ENCODE results near the gene MGST1. TPM values are rescaled to one million over a fixed set of nuclear protein-coding genes. Genes with fewer than 3 reads are reported as not detected.

The MGST1 gene
- total RNA-seq, 8 experiments from 2014 or later: 14.1 to 345 (median 21.9) TPM

- no peak overlapping the region for H3K27ac ChIP-seq
- in situ Hi-C loops (cut with MboI; ENCODE audit: low pct_unique_long_range_greater_than_20kb in 2 of 9, low sequenced_read_pairs in 9 of 9, unreplicated experiment in 9 of 9): no loop called here
- ATAC-seq (replicated peaks in 6 of 8): peak in 3 of 8 experiments; percentile 24 to 38 (median 38)
- H3K4me1 ChIP-seq (replicated peaks in 1 of 2): no peaks in the 10 kb centered on the region
- no peak overlapping the region for H3K4me3 ChIP-seq
- WGBS, 10 experiments: 40 to 100% (median 92%) methylated on average over 1 to 2 of the region's 2 CpGs; no CpG with 5 or more reads in 1 of the 10 experiments
These were observed 17.9 kb upstream of the MGST1 start for GRCh38 chr12:16329594-16329993.

- 36 to 100% (median 79%) methylated on average over 1 to 4 of the region's 4 CpGs; no CpG with 5 or more reads in 1 of the 10 experiments for WGBS, 10 experiments
- peak in 1 of 8 experiments; percentile 70 for ATAC-seq (replicated peaks in 6 of 8)
- in situ Hi-C loops (cut with MboI; ENCODE audit: low pct_unique_long_range_greater_than_20kb in 2 of 9, low sequenced_read_pairs in 9 of 9, unreplicated experiment in 9 of 9): no loop called here
- H3K4me3 ChIP-seq: no peak overlapping the region
- H3K4me1 ChIP-seq (replicated peaks in 1 of 2): no peaks in the 10 kb centered on the region
- no peak overlapping the region for H3K27ac ChIP-seq
These were observed 16.9 kb upstream of the MGST1 start for GRCh38 chr12:16330560-16330959.

GRCh38 chr12:16331998-16332397 is 15.4 kb upstream of the MGST1 start:
- H3K27ac ChIP-seq: no peak overlapping the region
- H3K4me1 ChIP-seq (replicated peaks in 1 of 2): no peaks in the 10 kb centered on the region
- no peak for ATAC-seq (replicated peaks in 6 of 8)
- in situ Hi-C loops (cut with MboI; ENCODE audit: low pct_unique_long_range_greater_than_20kb in 2 of 9, low sequenced_read_pairs in 9 of 9, unreplicated experiment in 9 of 9): no loop called here
- WGBS, 10 experiments: 0 to 100% (median 88%) methylated on average over 1 to 2 of the region's 2 CpGs; no CpG with 5 or more reads in 2 of the 10 experiments
- H3K4me3 ChIP-seq: no peak overlapping the region

GRCh38 chr12:16335838-16336237 is 11.6 kb upstream of the MGST1 start:
- H3K27ac ChIP-seq: no peak overlapping the region
- no peak overlapping the region for H3K4me3 ChIP-seq
- WGBS, 10 experiments: 17 to 100% (median 82%) methylated on average over 1 to 4 of the region's 4 CpGs; no CpG with 5 or more reads in 1 of the 10 experiments
- ATAC-seq (replicated peaks in 6 of 8): no peak
- peaks cover 0 to 2% of the 10 kb centered on the region in 2 donors for H3K4me1 ChIP-seq (replicated peaks in 1 of 2)
- in situ Hi-C loops (cut with MboI; ENCODE audit: low pct_unique_long_range_greater_than_20kb in 2 of 9, low sequenced_read_pairs in 9 of 9, unreplicated experiment in 9 of 9): no loop called here

GRCh38 chr12:16344269-16344668 is 3.2 kb upstream of the MGST1 start:
- H3K27ac ChIP-seq: no peak overlapping the region
- in situ Hi-C loops (cut with MboI; ENCODE audit: low pct_unique_long_range_greater_than_20kb in 2 of 9, low sequenced_read_pairs in 9 of 9, unreplicated experiment in 9 of 9): no loop called here
- WGBS, 10 experiments: 19 to 80% (median 55%) methylated on average over 3 of the region's 3 CpGs; no CpG with 5 or more reads in 4 of the 10 experiments
- H3K4me3 ChIP-seq: no peak overlapping the region
- ATAC-seq (replicated peaks in 6 of 8): no peak
- peaks cover 10 to 11% of the 10 kb centered on the region in 2 donors for H3K4me1 ChIP-seq (replicated peaks in 1 of 2)

GRCh38 chr12:16345105-16345504 is 2.3 kb upstream of the MGST1 start:
- no peak for ATAC-seq (replicated peaks in 6 of 8)
- Histone ChIP-seq H3K4me1 (replicated peaks in 1 of 2) (peaks cover 8 to 11% of the 10 kb centered on the region in 2 donors), H3K27ac (no peak overlapping the region), H3K4me3 (no peak overlapping the region)
- in situ Hi-C loops (cut with MboI; ENCODE audit: low pct_unique_long_range_greater_than_20kb in 2 of 9, low sequenced_read_pairs in 9 of 9, unreplicated experiment in 9 of 9): no loop called here
- WGBS, 10 experiments: 56 to 100% (median 87%) methylated on average over 1 of the region's 1 CpG

GRCh38 chr12:16346958-16347357 is 487 bp upstream of the MGST1 start:
- in situ Hi-C loops (cut with MboI; ENCODE audit: low pct_unique_long_range_greater_than_20kb in 2 of 9, low sequenced_read_pairs in 9 of 9, unreplicated experiment in 9 of 9): no loop called here
- no peak overlapping the region for H3K27ac ChIP-seq
- ATAC-seq (replicated peaks in 6 of 8): peak in 3 of 8 experiments; percentile 17 to 21 (median 20)
- H3K4me3 ChIP-seq: peak overlapping the region in 3 of 5 donors; percentile 32 to 38 (median 36)
- 40 to 86% (median 59%) methylated on average over 1 to 7 of the region's 7 CpGs; no CpG with 5 or more reads in 2 of the 10 experiments for WGBS, 10 experiments
- peaks cover 8 to 11% of the 10 kb centered on the region in 2 donors for H3K4me1 ChIP-seq (replicated peaks in 1 of 2)

- Histone ChIP-seq H3K4me1 (replicated peaks in 1 of 2) (peaks cover 8 to 11% of the 10 kb centered on the region in 2 donors), H3K27ac (no peak overlapping the region), H3K4me3 (peak overlapping the region in 4 of 5 donors; percentile 32 to 38 (median 35))
- 0 to 67% (median 20%) methylated on average over 1 to 10 of the region's 10 CpGs; no CpG with 5 or more reads in 1 of the 10 experiments for WGBS, 10 experiments
- ATAC-seq (replicated peaks in 6 of 8): peak in 7 of 8 experiments; percentile 9 to 44 (median 18)
- in situ Hi-C loops (cut with MboI; ENCODE audit: low pct_unique_long_range_greater_than_20kb in 2 of 9, low sequenced_read_pairs in 9 of 9, unreplicated experiment in 9 of 9): no loop called here
These were observed 1.1 kb downstream of the MGST1 start for GRCh38 chr12:16348435-16349130.

- 0 to 40% (median 27%) methylated on average over 1 to 3 of the region's 3 CpGs; no CpG with 5 or more reads in 2 of the 10 experiments for WGBS, 10 experiments
- Histone ChIP-seq H3K4me3 (peak overlapping the region in 1 of 5 donors; percentile 32), H3K4me1 (replicated peaks in 1 of 2) (peaks cover 8 to 11% of the 10 kb centered on the region in 2 donors), H3K27ac (no peak overlapping the region)
- peak in 4 of 8 experiments; percentile 21 to 66 (median 56) for ATAC-seq (replicated peaks in 6 of 8)
- in situ Hi-C loops (cut with MboI; ENCODE audit: low pct_unique_long_range_greater_than_20kb in 2 of 9, low sequenced_read_pairs in 9 of 9, unreplicated experiment in 9 of 9): no loop called here
These were observed 1.7 kb downstream of the MGST1 start for GRCh38 chr12:16349131-16349460.

- in situ Hi-C loops (cut with MboI; ENCODE audit: low pct_unique_long_range_greater_than_20kb in 2 of 9, low sequenced_read_pairs in 9 of 9, unreplicated experiment in 9 of 9): loop anchor here in 3 of 9 experiments (10.0 to 25.0 kb wide), 3 partner anchors 163 to 263 kb away; no protein-coding TSS in a partner anchor
- ATAC-seq (replicated peaks in 6 of 8): peak in 1 of 8 experiments; percentile 64
- Histone ChIP-seq H3K27ac (no peak overlapping the region), H3K4me3 (no peak overlapping the region), H3K4me1 (replicated peaks in 1 of 2) (peaks cover 8 to 11% of the 10 kb centered on the region in 2 donors)
- WGBS, 10 experiments: 0 to 29% (median 0%) methylated on average over 1 of the region's 1 CpG; no CpG with 5 or more reads in 5 of the 10 experiments
These were observed 3.2 kb downstream of the MGST1 start for GRCh38 chr12:16350682-16351081.

- no peak overlapping the region for H3K27ac ChIP-seq
- WGBS, 10 experiments: 0 to 80% (median 59%) methylated on average over 1 of the region's 1 CpG; no CpG with 5 or more reads in 4 of the 10 experiments
- in situ Hi-C loops (cut with MboI; ENCODE audit: low pct_unique_long_range_greater_than_20kb in 2 of 9, low sequenced_read_pairs in 9 of 9, unreplicated experiment in 9 of 9): loop anchor here in 3 of 9 experiments (10.0 to 25.0 kb wide), 3 partner anchors 165 to 265 kb away; no protein-coding TSS in a partner anchor
- no peak overlapping the region for H3K4me3 ChIP-seq
- H3K4me1 ChIP-seq (replicated peaks in 1 of 2): peaks cover 8 to 11% of the 10 kb centered on the region in 2 donors
- ATAC-seq (replicated peaks in 6 of 8): peak in 1 of 8 experiments; percentile 3
These were observed 5.0 kb downstream of the MGST1 start for GRCh38 chr12:16352481-16352880.

GRCh38 chr12:16358878-16359277 is 11.4 kb downstream of the MGST1 start:
- ATAC-seq (replicated peaks in 6 of 8): peak in 3 of 8 experiments; percentile 23 to 57 (median 49)
- WGBS, 10 experiments: 44 to 100% (median 78%) methylated on average over 1 to 4 of the region's 4 CpGs; no CpG with 5 or more reads in 2 of the 10 experiments
- in situ Hi-C loops (cut with MboI; ENCODE audit: low pct_unique_long_range_greater_than_20kb in 2 of 9, low sequenced_read_pairs in 9 of 9, unreplicated experiment in 9 of 9): loop anchor here in 3 of 9 experiments (10.0 to 25.0 kb wide), 3 partner anchors 172 to 272 kb away; no protein-coding TSS in a partner anchor
- H3K4me3 ChIP-seq: no peak overlapping the region
- no peak overlapping the region for H3K27ac ChIP-seq
- no peaks in the 10 kb centered on the region for H3K4me1 ChIP-seq (replicated peaks in 1 of 2)
